SU-DHL-6 (cell line): ENCODE data around the gene CDC42EP3.

Experiments
- EZH2phosphoT487 ChIP-seq: fragments of 200-600 bp; sonication (generic), shearing (Covaris generic); conservative IDR thresholded peaks from 2 replicates; pipeline ENCODE4 v1.6.1; 2018; ENCODE audit warnings: mild to moderate bottlenecking, antibody characterized with exemption, low read length, moderate library complexity, mixed read lengths
- TF ChIP-seq, protein P1 (sequence below): fragments of 200-600 bp; sonication (generic); IDR thresholded peaks from one replicate; pipeline ENCODE4 v1.5.1; 2017; ENCODE audit warnings: antibody characterized with exemption, mild to moderate bottlenecking, low read length, moderate library complexity; ENCODE audit not compliant: insufficient read depth, poor library complexity, severe bottlenecking

DNA sequence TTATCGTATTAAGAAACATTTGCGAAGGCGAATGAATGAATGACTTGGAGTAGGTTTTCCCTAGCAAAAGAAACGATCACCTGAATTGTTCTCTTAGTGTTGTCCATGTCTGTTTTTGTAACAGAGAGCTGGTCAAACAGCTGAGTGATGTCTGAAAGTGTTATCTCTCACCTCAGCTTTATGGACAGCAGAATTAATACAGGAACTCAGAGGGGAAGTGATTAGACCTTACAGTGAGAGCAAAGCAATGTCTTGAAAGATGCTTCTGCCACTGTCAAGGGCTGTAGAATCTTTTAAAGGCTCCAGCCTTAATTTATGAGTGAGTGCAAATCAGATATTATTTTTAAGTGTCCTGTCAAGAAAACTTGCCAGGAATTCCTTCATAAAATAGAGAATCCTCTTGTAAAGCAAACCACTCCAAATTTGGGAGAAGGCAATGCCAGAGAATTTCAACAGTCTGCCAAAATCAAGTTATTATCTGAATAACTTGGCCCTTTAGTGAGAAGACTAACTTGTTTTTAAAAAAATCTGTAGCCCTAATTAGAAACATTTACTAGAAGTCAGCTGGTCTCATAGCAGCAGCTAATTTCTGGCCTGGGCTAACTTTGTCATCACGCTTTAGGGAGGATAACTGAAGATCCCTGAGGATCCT is 60.7 kb downstream of the CDC42EP3 start:
- TF ChIP-seq, protein P1, sequence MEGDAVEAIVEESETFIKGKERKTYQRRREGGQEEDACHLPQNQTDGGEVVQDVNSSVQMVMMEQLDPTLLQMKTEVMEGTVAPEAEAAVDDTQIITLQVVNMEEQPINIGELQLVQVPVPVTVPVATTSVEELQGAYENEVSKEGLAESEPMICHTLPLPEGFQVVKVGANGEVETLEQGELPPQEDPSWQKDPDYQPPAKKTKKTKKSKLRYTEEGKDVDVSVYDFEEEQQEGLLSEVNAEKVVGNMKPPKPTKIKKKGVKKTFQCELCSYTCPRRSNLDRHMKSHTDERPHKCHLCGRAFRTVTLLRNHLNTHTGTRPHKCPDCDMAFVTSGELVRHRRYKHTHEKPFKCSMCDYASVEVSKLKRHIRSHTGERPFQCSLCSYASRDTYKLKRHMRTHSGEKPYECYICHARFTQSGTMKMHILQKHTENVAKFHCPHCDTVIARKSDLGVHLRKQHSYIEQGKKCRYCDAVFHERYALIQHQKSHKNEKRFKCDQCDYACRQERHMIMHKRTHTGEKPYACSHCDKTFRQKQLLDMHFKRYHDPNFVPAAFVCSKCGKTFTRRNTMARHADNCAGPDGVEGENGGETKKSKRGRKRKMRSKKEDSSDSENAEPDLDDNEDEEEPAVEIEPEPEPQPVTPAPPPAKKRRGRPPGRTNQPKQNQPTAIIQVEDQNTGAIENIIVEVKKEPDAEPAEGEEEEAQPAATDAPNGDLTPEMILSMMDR: no peak
- TF ChIP-seq EZH2phosphoT487: no peak
